Anterior cingulate cortex (tissue), 58 donors: ENCODE measurements around the gene OR2L13.
"Not testable (repeated sequence)": the region's sequence is repeated elsewhere in the genome, so short reads cannot be mapped to it uniquely, and the experiment has no call there.

Source experiments
- DNase-seq, 58 donors: peaks; one replicate each; lab custom pipeline; 2025; lab: John Stamatoyannopoulos, UW

The OR2L13 gene

DNA sequence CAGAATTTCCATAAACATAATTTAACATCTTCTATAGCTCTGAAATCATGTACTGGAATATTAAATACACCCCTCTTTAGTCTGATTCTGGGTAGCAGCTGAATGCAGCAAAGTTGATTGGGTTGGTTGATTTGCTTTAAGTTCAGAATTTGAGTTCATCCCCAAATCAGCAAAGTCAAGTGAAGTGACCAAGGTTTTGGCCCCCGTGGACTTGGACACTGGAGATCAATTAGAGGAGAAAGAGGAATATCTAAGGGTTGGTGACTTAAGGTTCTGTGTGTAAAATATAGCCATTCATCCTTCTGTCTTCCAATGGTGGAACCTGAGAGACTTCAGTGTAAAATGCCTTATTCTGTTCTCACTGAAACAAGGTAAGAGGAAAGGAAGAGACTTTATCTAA is at the start of gene OR2L13:
Gene OR2L13 (plus strand): TSS at position 301 of the 400 bp plus-strand sequence. CDS start 4,192 bp downstream, outside the sequence.
- no peak for DNase-seq

- DNase-seq: no peak
Observed at GRCh38 chr1:248045209-248045608, 49.8 kb upstream of the OR2L13 start.

DNA sequence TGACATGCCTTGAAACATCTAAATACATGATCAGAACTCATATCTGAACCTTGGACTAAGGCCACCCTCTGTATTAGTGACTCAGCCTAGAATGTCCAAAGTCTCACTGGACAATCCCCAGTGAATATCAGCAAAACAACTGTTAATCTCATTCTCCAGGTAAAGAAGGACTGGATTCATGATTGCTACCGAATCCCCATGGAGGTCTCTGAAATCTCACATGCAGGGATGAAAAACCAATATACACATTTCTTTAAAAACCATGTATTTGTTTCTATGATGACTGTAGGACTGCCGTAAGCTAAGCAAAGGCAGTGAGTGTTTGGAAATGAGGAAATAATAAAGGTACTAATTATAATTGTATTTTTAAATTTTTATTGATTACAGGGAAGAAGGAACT is 48.4 kb upstream of the OR2L13 start, which contains the start of gene OR2L3:
Gene OR2L3 (plus strand): TSS at position 301 of the 400 bp plus-strand sequence. CDS start 13,846 bp downstream, outside the sequence.
- DNase-seq: no peak

GRCh38 chr1:248047008-248047407 is 48.0 kb upstream of the OR2L13 start:
- DNase-seq: no peak

DNA sequence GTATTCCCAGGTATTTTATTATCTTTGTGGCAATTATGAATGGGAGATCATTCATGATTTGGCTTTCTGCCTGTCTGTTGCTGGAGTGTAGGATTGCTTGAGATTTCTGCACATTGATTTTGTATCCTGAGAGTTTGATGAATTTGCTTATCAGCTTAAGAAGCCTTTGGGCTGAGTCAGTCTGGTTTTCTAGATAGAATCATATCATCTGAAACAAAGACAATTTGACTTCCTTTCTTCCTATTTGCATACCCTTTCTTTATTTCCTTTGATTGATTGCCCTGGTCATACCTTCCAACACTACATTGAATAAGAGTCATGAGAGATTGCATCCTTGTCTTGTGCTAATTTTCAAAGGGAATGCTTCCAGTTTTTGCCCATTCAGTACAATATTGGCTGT is 40.3 kb upstream of the OR2L13 start:
- no peak for DNase-seq

- DNase-seq: no peak
Observed at GRCh38 chr1:248055261-248055660, 39.7 kb upstream of the OR2L13 start.

DNA sequence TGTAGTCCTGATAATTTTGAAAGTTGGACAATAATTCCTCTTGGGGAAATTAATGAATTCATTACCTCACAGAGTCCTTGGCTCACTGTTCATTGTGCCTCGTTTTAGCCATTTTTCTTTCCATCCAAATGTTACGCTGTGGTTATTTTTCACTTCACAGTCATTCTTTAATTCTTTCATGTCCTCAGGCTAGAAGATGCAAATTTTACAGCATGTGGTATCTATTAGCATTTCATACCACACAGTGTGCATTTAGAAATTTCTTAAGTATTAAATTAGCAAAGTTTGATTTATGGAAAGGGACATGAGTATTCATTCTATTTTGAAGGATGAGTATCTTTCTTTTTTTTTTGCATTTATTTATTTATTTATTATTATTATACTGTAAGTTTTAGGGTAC is 29.9 kb upstream of the OR2L13 start:
- no peak for DNase-seq

- no peak for DNase-seq
Observed at GRCh38 chr1:248065604-248066003, 29.4 kb upstream of the OR2L13 start.

- DNase-seq: not testable (repeated sequence)
Observed at GRCh38 chr1:248083864-248084263, 11.1 kb upstream of the OR2L13 start.

DNA sequence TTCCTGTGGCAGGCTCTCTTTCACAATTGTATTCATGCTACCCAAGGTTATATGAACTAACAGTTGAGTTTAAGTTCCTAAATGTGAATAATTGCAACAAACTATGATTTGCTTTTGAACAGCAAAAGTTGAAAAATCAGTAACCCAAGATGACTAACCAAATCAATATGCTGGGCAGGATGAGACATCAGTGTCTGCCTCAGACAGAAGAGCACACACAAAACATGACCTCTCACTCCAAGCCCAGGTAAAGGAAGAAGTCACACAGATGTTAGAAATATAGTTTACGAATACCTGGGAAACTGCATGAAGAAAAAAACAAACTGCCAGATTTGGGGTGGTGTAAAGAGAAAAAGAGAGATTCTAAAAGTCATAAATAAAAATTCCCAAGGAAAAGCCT is 3.5 kb downstream of the OR2L13 start:
- no peak for DNase-seq

GRCh38 chr1:248102847-248103246 is 7.9 kb downstream of the OR2L13 start:
- no peak for DNase-seq

- no peak for DNase-seq
Observed at GRCh38 chr1:248111157-248111556, 16.2 kb downstream of the OR2L13 start.

DNA sequence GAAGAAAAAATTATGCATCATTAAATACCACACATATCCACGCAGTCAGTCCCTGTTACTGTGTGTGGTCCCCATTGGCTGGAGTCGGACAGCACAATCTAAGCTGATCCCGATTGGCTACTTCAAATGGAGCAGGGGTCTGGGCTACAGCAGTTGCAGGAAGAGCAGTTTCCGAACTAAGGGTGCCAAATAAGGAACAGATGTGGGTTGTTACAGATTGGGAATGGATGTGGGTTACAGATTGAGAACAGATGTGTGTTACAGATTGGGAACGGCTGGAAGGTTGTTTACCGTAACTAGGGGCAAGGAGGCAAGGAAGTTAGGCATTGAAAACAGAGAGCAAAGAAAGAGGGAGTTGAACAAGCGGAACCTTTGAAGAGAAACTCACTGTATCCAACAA is 19.9 kb downstream of the OR2L13 start:
- no peak for DNase-seq

DNA sequence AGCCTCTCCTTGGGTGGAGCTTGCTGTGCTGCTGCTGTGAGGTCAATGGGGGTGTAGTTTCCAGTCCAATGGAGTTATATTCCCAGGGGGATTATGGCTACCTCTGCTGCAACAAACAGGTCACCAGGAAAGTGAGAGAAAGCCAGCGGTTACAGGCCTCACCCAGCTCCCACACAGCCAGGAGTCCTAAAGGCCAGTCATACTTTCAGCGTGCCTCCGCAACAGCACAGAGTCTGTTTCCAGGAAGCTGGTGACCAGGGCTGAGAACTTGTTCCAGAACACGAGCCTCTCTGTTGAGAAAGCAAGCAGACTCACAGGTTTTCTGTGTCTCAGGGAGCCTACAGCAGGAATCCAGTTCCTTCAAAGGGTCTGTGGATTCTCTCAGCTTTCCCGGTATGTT is 32.7 kb downstream of the OR2L13 start:
- DNase-seq: no peak

GRCh38 chr1:248136811-248137210 is 41.8 kb downstream of the OR2L13 start:
- no peak for DNase-seq

- DNase-seq: no peak
Observed at GRCh38 chr1:248140846-248141245, 45.9 kb downstream of the OR2L13 start.

GRCh38 chr1:248143311-248143710 is 48.3 kb downstream of the OR2L13 start:
- no peak for DNase-seq

GRCh38 chr1:248144513-248145198 is 49.7 kb downstream of the OR2L13 start, which contains the start of gene OR2M5:
TSS of gene OR2M5 (plus strand) at chr1:248145148. CDS start at chr1:248145148, 0 bp downstream.
- DNase-seq: no peak
